NCI-H146 (cell line): ENCODE results near the gene CIP2A.
A peak's percentile ranks its signal among the peaks of the same experiment; 100 is the strongest.
"Not testable (repeated sequence)": the region's sequence is repeated elsewhere in the genome, so short reads cannot be mapped to it uniquely, and the experiment has no call there.

Experiments
- DNase-seq: peaks from one replicate; lab custom pipeline; 2025; lab: John Stamatoyannopoulos, UW

The CIP2A gene

DNA sequence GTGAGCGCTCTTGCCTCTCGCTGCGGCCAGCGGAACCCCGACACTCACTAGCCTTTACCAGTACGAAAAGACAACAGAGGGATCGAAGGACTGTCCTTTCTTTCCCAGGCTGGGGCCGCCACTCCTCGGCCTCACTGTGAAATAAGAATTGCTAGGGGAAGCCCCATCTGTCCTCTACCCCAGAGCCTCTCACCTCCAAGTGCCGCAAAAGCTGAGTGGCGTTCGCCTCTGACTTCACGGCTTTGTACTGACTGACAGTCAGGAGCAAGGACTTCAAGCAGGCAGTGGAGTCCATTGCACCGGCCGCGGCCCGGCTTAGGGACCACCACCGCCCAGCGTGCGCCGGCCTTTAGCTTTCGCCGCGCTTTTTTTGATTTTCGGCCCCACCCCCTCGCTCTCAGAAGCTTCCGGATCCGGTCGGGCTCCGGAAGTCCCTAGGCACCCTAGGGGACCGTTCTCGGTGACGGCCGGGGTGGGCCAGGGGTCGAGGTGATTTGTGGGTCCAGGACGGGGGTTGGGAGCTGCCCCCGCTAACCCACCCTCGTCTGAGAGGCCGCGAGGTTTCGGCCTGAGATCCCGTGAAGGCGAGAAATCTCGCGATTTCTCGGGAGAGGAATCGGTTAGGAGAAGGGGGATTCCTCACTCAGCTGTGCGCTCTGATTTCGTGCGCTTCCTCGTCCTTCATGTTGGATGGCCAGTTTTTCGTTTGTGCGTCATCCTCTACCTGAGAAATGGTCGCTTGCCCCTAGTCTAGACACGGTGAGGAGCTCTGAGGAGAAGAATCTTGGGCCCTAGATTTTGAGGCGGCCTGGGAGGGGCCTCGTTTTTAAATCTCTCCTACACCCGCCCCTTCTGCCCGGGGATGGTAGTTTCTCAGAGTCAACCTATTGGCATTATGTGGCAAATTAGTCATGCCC is at the start of gene CIP2A, which contains the start of gene DZIP3:
Gene CIP2A (minus strand): TSS at position 358 of the 917 bp plus-strand sequence. CDS start 63 bp downstream, at position 295.
Gene DZIP3 (plus strand): TSS at position 642 of the 917 bp plus-strand sequence. CDS start 15,685 bp downstream, outside the sequence.
- DNase-seq, result peak; percentile 99

DNA sequence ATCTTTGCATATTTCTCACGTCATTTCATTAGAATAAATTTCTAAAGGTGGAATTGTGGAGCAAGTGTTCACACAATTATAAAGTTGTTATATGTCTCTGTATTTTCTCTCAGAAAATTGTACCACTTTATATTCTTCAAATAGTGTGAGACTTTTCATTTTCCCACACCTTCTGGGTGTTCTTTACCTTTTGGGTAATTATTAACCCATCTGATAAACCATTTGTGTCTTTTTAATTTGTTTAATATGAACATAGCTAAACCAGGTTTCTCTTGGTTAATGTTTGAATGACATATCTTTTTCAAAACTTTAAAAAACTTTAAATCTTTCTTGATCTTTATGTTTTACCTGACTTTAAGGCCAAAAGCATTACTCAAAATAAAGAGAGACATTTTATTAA is 40.7 kb upstream of the CIP2A start:
- DNase-seq, result no peak

DNA sequence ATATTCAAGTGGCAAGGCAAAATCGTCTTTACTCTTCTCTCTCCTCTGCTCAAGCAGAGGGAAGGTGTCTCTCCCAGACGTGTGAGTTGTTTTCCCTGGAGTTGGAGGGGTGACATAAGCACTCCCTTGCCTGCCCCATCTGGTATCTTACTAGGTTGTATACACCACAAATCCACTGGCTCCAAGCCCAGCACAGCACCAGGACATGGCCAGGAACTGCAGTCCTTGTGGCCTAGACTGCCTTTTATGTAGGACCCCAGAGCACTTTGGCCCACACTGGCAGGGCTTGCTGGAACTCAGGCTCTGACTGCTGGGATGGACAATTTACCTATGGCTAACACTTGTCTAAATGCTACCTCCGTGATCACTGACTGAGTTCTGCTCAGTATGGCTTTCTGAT is 34.3 kb upstream of the CIP2A start:
- no peak for DNase-seq

DNA sequence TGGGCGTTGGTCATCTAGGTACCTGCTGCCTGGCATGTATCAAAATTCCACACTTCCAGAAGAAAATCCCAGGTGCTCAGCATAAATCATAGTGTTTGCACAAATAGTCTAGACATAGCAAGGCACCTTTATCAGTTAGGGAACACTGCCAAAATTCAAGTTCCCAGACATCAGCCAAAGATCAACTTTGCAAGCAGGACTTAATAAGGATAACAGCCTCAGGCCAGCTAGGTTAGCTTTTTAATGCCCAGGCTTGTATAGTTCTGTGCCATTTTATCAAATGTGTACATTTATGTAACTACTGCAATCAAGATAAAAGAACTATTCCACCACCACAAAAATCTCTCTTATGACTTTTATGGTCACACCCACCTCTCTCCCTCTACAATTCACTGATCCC is 31.0 kb upstream of the CIP2A start:
- DNase-seq, result no peak

DNA sequence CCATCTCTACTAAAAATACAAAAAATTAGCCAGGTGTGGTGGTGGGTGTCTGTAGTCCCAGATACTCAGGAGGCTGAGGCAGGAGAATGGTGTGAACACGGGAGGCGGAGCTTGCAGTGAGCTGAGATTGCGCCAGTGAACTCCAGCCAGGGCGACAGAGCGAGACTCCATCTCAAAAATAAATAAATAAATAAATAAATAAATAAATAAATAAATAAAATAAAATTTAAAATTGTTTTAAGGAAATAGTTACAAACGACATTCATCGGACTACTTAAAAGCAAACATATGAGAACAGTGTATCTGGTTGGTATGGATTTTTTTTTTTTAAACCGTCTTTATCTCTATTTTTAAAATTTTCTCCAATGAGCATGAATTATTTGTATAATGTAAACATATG is 26.9 kb upstream of the CIP2A start:
- not testable (repeated sequence) for DNase-seq

DNA sequence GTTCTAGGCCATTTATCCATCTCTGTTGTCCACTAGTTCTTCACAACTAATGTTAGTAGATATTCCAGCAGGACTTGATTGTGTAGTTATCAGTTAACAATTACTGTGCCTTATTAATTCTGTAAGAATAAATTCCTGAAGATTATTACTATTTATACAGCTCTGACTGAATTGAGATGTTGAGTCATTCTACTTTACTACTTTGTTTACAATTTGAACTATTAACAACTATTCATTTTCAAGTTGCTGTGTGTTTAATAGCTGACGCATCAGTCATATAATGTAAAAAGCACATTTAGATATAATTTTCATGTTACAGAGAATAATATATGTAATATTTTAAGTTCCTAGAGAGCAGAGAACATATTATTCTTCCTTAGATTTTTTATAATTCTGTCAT is 21.4 kb upstream of the CIP2A start:
- DNase-seq, result no peak

DNA sequence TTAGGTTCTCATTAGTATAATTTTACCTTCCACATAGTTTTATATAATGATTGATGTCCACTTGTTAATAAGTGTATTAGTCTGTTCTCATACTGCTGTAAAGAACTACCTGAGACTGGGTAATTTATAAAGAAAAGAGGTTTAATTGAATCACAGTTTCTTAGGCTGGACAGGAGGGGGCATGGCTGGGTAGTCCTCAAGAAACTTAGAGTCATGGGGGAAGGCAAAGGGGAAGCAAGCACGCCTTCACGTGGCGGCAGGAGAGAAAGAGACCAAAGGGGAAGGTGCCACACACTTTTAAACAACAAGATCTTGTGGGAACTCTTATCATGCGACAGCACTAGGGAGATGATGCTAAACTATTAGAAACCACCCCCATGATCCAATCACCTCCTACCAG is 19.5 kb upstream of the CIP2A start:
- DNase-seq, result no peak

DNA sequence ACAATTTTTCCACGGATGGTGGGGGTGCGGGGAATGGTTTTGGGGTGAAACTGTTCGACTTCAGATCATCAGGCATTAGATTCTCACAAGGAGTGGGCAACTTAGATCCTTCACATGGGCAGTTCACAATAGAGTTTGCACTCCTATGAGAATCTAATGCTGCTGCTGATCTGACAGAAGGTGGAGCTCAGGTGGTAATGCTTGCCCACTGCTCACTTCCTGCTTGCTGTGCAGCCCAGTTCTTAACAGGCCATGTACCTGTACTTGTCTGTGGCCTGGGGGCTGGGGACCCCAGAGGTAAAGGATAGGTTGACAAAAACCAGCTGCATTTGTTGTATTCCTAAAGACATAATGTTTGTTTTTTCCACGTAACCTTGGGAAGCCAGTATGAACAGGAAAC is 16.3 kb upstream of the CIP2A start:
- no peak for DNase-seq

DNA sequence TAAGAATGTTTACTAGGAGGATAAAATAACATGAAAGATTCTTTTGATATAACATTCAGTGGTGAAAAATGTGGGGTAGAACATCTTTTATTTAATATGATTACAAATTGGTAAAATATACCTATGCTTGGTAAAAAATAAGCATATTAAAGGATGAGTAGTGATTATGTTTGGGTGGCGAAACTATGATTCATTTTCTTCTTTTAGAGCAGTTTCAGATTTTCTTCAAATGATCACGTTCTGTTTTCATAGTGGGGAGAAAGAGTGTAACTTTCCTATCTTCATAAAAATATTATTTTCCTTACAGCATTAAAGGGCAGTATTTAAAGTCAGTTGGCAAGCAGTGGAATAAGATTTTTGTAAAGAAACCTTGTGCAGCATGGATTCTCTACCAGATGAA is 15.8 kb upstream of the CIP2A start:
- no peak for DNase-seq

DNA sequence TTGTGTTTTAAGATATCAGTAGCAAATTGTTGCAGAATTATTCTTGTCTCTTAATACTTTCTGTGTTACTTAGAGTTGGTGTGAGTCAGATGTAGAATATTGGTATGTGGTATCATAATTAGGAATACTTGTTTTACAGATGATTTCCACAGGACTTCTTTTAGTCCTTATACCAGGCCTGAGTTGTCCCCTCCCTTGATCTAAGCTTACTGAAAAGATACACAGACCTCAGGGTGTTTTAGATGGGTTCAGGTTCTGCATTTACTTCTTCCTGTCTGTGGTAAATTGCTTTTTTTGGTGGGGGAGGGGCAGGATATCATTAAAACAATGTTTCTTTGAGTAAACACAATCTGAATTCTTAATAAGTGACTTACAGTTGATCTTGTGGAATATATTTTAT is 14.5 kb upstream of the CIP2A start:
- no peak for DNase-seq

DNA sequence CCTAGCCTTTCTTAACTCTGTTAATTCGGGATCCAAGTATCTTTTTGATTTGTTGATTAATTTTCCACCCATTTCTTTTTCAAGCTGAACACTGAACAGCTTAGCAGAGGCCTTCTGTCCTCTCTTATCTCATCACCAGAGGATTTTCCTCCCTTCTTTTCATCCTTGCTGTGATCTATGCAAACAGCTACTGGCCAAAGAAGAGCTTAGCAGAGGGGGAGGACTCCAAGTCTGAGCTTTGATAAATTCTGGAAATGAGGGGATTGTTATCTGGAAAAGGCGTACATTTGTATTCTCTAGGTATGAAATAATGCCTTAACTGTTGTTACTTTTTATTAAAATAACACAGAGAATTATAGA is 13.7 kb upstream of the CIP2A start:
- peak; percentile 9 for DNase-seq

DNA sequence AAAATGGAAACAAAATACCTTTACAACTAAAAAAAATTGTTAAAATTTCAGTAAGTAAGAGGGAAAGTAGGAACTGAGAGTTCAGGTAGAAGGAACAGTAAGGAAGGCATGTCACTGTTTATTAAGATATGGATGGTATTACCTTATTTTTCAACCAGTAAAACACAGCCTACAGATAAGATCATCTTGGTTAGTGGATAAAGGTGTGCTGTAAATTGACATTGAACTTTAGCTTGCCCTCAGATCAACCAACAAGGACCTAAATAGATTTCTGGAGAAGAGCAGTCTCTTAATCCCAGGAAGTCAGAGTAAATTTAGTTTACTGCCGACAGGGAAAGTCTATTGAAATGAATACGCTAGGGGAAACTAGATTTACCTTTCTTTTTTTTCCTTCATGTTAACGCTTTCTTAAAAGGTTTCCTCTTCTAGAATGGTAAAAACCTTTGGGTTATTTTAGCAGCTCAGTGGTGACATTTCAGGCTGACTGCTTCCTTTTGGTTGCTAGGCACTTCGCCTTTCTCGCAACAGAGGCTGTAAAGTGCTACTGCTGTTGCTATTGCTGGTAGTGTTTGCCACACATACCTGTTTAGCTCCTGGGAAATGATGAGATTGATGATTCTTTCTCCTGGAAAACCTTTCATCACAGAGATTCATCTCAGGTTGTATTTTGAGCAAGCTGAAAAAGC is 13.2 kb upstream of the CIP2A start:
- DNase-seq, result no peak

DNA sequence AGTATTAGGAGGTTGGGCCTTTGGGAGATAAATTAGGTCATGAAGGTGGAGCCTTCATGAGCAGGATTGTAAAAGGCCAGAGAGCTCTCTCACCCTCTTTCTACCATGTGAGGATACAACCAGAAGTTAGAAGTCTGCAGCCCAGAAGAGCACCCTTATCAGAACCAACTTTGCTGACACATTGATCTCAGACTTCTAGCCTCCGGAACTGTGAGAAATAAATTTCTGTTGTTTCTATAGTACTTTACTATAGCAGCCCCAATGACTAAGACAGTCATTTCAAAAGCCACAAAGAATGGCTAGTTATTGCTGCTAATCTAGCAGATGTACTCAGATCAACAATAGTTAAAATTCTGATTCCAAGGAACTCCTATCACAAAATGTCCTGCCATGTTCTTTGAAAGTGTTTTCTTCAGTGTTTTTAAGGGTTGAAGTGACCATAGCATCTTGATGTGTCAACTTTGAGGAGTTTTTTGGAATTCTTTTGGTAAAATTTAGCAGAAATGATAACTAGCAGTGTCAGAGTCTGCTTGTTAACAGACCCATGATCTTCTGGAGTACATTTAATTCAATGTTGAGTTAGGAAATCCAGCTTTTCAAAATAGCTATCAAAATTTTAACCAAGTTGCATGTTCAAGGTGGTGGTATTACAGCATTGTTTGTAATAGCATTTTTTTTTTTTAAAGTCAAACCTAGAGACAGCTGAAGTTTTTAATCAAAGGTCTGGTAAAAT is 10.6 kb upstream of the CIP2A start:
- no peak for DNase-seq

DNA sequence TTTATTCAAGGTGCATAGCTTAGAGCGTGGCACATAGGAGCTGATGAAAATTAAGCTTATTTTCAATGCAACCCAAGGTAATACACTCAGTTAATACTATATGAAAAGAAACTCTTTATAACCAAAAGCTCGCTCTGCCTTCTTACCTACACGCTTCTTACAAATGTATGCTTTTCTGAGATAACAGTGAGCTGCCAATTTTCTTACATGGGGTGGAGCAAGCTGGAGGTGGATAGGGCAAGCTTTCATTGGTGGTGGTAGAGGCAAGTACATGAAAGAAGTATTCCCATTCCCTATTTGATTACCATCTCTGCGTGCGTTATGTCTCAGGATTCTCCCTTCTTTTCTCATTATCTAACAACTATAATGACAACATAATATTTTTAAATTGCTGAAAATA is 9.1 kb upstream of the CIP2A start:
- no peak for DNase-seq

DNA sequence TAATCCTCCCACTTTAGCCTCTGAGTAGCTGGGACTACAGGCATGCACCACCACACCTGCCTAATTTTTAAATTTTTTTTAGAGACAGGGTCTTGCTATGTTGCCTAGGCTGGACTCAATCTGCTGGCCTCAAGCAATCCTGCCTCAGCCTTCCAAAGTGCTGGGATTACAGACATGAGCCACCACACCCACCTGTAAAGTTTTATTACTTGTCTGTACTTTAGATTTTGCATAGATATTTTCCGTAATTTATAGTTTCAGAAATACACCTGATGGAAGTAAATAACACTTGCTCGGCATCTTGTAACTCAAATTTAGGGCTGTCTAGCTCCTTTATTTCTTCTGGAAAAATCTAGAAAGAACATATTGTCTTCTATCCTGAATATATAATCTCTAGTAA is 6.1 kb upstream of the CIP2A start:
- no peak for DNase-seq

DNA sequence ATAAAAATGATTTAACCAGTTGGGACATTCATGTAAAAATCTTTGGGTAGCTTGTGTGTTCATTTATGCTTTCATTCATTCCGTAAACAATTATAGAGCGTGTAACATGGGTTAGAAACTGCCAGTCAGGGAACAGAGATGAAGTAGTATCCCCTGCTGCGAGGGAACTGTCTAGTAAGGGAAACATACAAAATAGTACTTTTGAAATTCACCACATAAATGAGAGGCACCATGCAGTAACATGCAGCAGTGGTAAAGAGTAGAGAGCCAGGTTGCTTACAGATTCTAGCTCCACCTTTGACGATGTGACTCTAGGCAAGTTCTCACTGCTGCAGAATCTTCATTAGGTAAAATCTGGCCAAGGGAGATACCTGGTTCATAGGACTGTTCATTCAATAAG is 1.2 kb upstream of the CIP2A start:
- DNase-seq, result peak; percentile 57

DNA sequence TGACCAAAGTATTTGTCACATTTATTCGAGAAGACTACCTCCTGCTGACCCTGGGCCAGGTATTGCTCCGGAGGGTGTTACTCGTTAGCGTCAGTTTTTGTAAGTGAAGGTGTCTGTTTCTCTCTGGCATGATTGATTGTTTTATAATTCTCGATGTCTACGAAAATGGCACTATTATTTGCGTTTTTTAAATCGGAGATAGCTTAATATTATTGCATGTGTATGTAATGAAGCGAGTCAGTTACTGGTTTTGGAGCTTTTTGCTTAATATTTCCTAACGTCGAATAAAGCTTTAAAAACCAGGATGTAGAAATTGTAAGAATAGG is 723 bp upstream of the CIP2A start:
- DNase-seq, result no peak

DNA sequence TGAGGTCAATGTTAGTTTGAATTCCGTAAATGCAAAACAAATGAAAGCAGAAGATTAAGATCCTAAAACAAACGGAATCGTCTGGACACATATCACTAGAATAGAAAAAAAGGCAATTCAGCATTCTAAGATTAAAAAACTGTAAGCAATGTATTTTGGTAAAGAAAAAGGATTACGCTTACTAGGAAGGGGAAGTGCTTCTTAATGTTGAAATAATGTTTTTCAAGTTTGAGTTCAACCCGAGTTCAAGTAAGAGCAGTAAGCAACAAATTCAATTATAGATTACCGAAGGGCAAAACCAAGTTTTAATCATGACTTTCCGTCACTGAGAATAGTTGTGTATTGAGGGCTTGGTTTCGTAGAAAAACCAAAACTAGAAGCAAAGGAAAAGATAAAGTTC is 637 bp downstream of the CIP2A start:
- DNase-seq, result no peak

DNA sequence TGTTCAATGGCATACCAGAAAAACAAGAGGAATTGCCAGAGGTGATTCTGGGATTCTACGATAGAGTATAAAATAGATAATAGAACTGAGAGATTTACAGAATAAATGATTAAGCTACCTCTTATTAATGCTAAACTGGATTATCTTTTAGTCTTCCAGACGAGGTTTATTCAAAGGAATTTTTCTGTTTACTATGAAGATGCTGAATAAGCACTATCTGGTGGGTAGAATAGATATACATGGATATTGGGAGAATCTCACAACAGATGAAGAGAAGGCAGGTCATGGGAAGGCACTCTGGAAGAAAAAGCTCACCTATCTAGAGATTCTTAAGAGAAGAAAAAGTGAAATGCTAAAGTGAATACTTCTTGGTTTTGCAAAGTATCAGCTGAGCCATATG is 11.2 kb downstream of the CIP2A start:
- no peak for DNase-seq

DNA sequence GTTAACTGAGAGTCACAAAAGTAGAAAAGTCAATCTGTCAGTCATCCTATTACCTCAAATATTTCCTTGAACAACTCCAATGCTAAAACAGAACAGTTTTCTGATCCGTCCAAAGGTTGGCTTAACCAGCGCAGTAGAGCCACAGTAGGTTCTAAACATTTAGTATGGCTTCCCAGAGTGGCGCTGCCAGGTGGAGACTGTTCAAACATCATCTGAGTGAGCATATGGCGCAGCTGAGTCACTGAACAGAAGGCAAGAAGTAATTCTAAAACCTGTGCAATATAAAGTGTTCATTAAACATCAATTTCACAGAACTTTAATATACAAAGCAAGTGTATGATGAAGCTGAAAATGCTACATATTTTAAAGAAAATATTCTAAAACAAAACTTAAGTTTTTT is 19.9 kb downstream of the CIP2A start:
- DNase-seq, result no peak

DNA sequence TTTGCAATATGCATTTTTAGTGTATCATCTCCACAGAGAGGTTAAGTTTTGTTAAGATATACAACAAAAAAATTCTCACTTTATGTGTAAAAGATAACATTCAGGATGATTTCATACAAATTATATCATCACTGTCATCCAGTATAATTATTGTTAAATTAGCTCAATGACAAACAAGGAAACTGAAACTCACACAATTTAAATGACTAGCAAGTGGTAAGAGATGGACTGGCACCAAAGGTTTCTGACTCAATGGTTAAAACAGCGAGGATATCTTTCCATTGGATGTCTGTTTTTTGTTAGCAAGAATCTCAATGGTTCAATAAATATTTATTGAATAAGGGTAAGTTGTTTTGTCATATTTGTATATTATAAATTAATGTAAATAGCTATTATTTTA is 22.6 kb downstream of the CIP2A start:
- DNase-seq, result no peak

DNA sequence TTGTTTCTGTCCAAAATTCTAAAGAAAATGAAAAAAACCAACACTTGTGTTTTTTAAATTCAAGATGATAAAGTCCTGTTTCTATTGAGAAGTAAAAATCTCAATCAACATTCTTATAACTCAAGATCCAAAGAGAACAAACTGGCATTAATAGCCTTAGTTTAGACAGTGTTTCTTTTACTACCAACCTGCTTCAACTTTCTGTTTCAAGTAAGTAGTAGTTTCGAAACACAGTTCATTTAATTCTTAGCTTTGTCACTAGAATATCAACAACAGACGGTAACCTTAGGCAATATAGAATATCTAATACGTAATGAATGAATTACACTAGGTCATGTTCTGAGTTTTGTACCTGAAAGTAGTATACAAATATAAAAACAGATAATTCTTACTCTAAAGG is 23.7 kb downstream of the CIP2A start:
- DNase-seq, result no peak

DNA sequence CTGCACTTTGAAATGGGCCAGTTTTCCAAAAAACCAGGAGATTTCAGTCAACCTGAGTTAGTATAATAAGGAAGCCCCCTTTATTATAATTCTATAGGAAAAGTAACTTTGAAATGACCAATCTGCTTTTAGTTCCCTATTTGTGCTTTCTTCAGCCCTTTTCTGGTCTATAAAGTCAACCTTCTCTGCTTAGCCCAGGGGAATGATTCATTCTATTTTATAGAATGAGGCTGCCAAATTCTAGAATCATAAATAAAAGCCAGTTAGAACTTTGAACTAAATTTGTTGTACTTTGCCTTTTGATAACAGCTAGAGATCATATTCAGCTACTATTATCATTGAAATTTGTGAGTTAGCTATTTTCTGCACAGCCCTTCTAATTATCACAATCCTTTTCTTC is 24.7 kb downstream of the CIP2A start:
- DNase-seq, result no peak
